T-helper 1 cell treated with Interleukin-12 subunit alpha and Interleukin-12 subunit beta and Interleukin-4 antibody, amounts not matched to agents 30 ng/mL and 1 ng/mL, for 36 hours (primary cell): ENCODE results near the gene SEMA3B. TPM values are rescaled to one million over a fixed set of nuclear protein-coding genes. Genes with fewer than 3 reads are reported as not detected.

Source experiments
- intact Hi-C: fragments of 100-400 bp; cut with micrococcal nuclease; formaldehyde crosslinking; loops from one replicate; pipeline ENCODE4 v1.15.1; 2024
- total RNA-seq: library from RNA; stranded (reverse); gene quantifications from 2 replicates; pipeline ENCODE4 v1.2.3, GENCODE V29; 2022

SEMA3B gene
- total RNA-seq, 1 donor from 2014 or later, result 1.2 TPM

DNA sequence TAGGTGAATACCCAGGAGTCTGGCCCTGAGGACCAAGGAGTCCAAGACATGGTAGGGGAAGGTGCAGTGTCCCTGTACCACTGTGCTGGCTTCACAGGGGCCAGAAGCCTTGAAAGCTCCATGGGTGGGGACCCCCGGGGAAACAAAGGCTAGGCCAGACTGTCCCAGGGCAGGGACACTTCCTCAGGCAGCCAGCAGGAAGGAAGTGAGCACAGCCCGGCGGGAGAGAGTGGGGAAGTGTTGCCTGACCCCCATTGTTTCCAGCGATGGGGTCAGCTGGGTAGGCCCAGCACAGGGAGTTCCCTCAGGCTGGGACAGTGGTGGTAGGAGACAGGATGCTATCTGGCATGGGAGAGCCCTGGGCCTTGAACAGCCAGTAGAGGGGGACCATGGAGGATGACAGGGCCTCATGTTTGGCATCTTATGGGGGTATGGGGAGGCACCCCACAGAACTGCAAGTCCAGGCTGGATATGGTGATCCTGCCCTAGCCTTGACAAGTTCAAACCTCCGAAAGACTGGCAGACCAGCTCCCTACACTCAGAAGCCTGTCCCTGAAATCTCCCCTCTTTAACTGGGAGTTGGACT is 54.8 kb downstream of the SEMA3B start:
- intact Hi-C loops, result loop anchor here (1.0 to 10.0 kb wide), 3 partner anchors 49 to 909 kb away; partner anchors contain the start of genes GNAT1, RHOA and TCTA

DNA sequence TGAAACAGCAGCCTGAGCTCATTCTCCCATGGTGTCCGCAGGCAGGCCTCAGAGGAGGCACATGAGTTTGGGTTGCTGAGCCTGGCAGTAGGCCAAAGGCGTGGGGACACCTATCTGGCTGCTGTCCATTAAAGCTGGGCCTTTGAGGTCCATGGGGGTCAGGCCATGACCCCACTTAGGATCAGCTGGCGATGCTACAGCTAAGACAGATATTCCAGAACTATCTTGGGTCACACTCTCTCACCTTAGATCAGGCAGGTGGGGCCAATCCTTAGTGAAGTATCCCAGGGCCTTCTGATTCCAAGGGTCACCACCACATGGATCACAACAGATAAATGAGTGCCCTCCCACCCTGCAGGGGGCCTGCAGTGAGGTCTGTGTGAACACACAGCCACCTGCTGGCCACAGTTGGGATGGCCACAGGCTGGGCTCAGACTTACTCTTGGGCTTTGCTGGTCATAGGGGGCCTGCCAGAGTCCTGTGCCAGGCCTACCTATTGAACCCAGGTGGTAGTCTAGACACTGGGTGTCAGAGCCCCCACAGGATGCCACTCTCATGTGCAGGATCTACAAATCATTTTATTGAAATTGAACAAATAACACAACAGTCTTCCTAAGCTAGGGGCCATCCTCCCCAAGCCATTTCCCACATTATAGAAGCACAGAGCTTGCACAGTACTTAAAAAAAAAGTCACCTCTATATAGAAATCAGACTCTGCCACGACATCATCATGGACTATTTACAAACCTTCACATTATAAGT is 55.6 kb downstream of the SEMA3B start:
- intact Hi-C loops, result loop anchor here (1.0 to 10.0 kb wide), 3 partner anchors 50 to 910 kb away; partner anchors contain the start of genes GNAT1, RHOA and TCTA

DNA sequence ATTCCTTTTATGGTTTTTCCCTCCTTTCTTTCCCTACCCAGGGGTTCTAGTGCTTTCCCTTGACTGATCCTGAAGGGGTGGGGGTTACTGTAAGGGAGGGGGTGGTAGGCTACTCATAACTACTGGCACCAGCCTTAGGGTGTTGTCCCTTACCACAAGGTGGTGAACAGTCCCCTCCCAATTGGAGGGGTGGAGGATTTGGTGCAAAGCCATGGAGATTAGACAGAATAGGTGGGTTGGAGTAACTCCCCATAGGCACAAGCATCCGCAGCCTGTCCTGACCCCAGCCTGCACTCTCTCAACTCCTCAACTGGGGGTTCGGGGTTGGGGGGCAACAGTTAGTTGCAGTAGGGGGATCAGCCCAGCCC is 56.1 kb downstream of the SEMA3B start:
- intact Hi-C loops, result loop anchor here (10.0 kb wide), 1 partner anchor 910 kb away; the partner anchor contains the start of genes RHOA and TCTA

DNA sequence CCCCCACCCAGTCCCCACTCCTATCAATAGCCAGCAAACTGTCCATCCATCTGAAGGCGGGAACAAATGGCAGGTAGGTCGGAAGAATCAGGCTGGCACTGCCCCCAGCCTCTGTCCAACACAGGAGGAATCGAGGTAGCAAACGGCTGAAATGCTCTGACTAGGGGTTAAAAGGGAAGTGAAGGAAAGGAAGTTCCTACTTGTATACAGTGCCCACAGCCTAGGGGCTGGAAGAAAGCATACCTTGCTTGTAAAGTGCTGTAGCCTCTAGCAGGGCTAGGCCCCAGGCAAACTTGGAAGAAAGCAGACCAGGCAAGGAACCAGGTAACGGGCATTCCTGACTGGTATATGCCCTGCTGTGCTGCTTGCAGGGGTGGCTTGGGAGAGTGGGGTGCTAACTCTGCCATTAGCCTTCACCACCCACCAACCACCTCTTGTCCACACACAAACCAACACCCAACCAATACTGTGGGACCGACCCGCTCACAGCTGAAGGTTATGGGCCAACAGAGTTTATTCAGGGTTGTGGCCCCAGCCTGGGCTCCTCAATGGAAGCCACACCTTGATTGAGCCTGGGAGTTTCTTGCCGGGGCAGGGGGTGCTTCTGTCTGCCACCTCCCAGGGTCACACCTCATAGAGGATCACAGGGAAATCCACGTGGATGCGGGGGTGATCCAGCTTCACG is 56.7 kb downstream of the SEMA3B start:
- intact Hi-C loops, result loop anchor here (10.0 kb wide), 1 partner anchor 911 kb away; the partner anchor contains the start of genes RHOA and TCTA

DNA sequence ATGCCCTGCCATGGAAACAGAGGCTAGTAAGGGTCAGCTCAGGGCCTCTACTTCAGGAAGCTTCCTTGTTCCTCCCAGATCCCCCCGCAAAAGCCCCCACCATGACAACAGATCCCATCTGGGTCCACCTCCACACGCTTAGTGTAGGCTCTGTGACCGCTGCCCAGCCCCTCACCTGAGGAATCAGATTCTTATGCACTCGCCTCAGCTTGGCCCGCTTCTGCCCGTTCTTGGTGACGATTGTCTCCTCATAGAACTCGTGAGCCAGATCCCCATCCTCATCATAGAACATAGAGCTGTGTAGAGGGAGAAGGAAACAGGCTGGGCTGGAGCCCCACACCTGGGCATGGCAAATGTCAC is 57.2 kb downstream of the SEMA3B start:
- intact Hi-C loops, result loop anchor here (10.0 kb wide), 1 partner anchor 911 kb away; the partner anchor contains the start of genes RHOA and TCTA

DNA sequence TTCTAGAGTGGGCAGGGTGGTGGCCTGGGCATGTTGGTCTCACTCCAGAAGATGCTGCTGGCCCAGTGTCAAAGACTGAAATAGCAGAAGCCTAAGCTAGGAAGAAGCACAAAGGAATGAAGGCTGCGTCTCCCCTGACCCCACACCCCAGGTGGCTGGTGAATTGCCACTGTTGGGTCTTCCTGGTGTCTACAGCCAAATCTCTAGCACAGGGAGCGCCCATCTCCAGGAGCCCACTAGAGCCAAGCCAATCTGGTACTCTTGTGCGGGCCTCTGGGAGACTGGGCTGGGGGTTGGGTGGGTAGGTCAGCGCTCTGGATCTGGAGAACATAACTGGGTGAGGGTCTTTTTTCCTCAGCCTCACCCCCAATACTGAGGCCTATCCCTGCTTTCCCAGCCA is 58.2 kb downstream of the SEMA3B start:
- intact Hi-C loops, result loop anchor here (10.0 kb wide), 1 partner anchor 912 kb away; the partner anchor contains the start of genes RHOA and TCTA

Other genes with a start within 250 kb of the SEMA3B start
- gene RBM5, start 180.2 kb upstream of the SEMA3B start, total RNA-seq, result 214 and 218 TPM in 2 replicates
- 0.22 TPM in 1 of 2 replicates, not detected in the other for gene SEMA3F, start 113.8 kb upstream of the SEMA3B start, total RNA-seq
- not detected in 2 replicates for gene GNAT1, start 77.5 kb upstream of the SEMA3B start, total RNA-seq
- gene SLC38A3, start 63.9 kb upstream of the SEMA3B start, total RNA-seq, result not detected in 2 replicates
- 451 and 460 TPM in 2 replicates for gene GNAI2, start 32.9 kb upstream of the SEMA3B start, total RNA-seq
- not detected in 2 replicates for gene LSMEM2, start 9.9 kb downstream of the SEMA3B start, total RNA-seq
- 84.6 and 91.1 TPM in 2 replicates for gene IFRD2, start 23.3 kb downstream of the SEMA3B start, total RNA-seq
- 12.5 and 15.6 TPM in 2 replicates for gene HYAL3, start 30.3 kb downstream of the SEMA3B start, total RNA-seq
- 28.3 and 30.8 TPM in 2 replicates for gene NAA80, start 30.3 kb downstream of the SEMA3B start, total RNA-seq
- gene HYAL1, start 34.4 kb downstream of the SEMA3B start, total RNA-seq, result 0.29 and 0.32 TPM in 2 replicates
- 6.5 and 7.9 TPM in 2 replicates for gene HYAL2, start 53.6 kb downstream of the SEMA3B start, total RNA-seq
- 23.1 and 25.7 TPM in 2 replicates for gene TUSC2, start 59.1 kb downstream of the SEMA3B start, total RNA-seq
- gene RASSF1, start 71.7 kb downstream of the SEMA3B start, total RNA-seq, result 70.3 and 70.4 TPM in 2 replicates
- 1.2 and 1.6 TPM in 2 replicates for gene ZMYND10, start 76.6 kb downstream of the SEMA3B start, total RNA-seq
- gene NPRL2, start 81.6 kb downstream of the SEMA3B start, total RNA-seq, result 42.3 and 51.8 TPM in 2 replicates
- gene CYB561D2, start 81.7 kb downstream of the SEMA3B start, total RNA-seq, result 44.4 and 45.6 TPM in 2 replicates
- 23.1 and 23.3 TPM in 2 replicates for gene TMEM115, start 90.4 kb downstream of the SEMA3B start, total RNA-seq
- gene CACNA2D2, start 234.5 kb downstream of the SEMA3B start, total RNA-seq, result 1.7 and 1.8 TPM in 2 replicates